Keratinocyte (primary cell): ENCODE data around the gene NT5M. TPM values are rescaled to one million over a fixed set of nuclear protein-coding genes. Genes with fewer than 3 reads are reported as not detected.

Experiments
- DNase-seq: peaks from one replicate; pipeline ENCODE4 v3.0.0-alpha.2; 2011; ENCODE audit warnings: low read depth, missing footprints, low spot score
- FAIRE-seq: peaks from 2 replicates; lab custom pipeline; 2011; peaks lifted over from hg19 to GRCh38; lab: Jason Lieb, UNC
- H2AFZ ChIP-seq: 2 replicates; pipeline ENCODE4 v1.6.0; 2012; ENCODE audit warnings: low read length, control low read depth, inconsistent platforms; ENCODE audit not compliant: control insufficient read depth
- H3K27ac ChIP-seq: 2 replicates; pipeline ENCODE4 v1.5.1; 2011; ENCODE audit warnings: low read length; ENCODE audit not compliant: control insufficient read depth, insufficient read depth
- H3K27me3 ChIP-seq: 3 replicates; pipeline ENCODE4 v1.6.0; 2011; ENCODE audit warnings: low read length; ENCODE audit not compliant: control insufficient read depth, insufficient read depth; ENCODE audit errors: extremely low read depth
- H3K36me3 ChIP-seq, 2 experiments: 2 replicates in 1 of 2; 3 replicates in 1 of 2; pipeline ENCODE4 v1.5.1; 2011; ENCODE audit warnings: low read length in 2 of 2, mild to moderate bottlenecking in 1 of 2; ENCODE audit not compliant: control insufficient read depth in 2 of 2, insufficient read depth in 2 of 2; ENCODE audit errors: extremely low read depth in 1 of 2
- H3K4me1 ChIP-seq: 3 replicates; pipeline ENCODE4 v1.5.1; 2011; ENCODE audit warnings: low read length; ENCODE audit not compliant: control insufficient read depth, insufficient read depth; ENCODE audit errors: extremely low read depth
- H3K4me2 ChIP-seq: 3 replicates; pipeline ENCODE4 v1.6.0; 2011; ENCODE audit warnings: low read depth, low read length; ENCODE audit not compliant: control insufficient read depth, insufficient read depth; ENCODE audit errors: extremely low read depth
- H3K4me3 ChIP-seq, 3 experiments: fragments of 200-600 bp in 1 of 3; sonication (generic) in 1 of 3; 2 replicates in 2 of 3; 3 replicates in 1 of 3; pipeline ENCODE4 v1.5.1; 2011 to 2016; ENCODE audit warnings: low read length in 3 of 3, mild to moderate bottlenecking in 3 of 3, control low read depth in 2 of 3, inconsistent platforms in 1 of 3, low read depth in 1 of 3, mixed read lengths in 1 of 3, mixed run types in 1 of 3, moderate library complexity in 1 of 3; ENCODE audit not compliant: control insufficient read depth in 2 of 3, insufficient read depth in 2 of 3; ENCODE audit errors: extremely low read depth in 1 of 3
- H3K79me2 ChIP-seq: 2 replicates; pipeline ENCODE4 v1.6.0; 2012; ENCODE audit warnings: low read length; ENCODE audit not compliant: control insufficient read depth, insufficient read depth
- H3K9ac ChIP-seq: 3 replicates; pipeline ENCODE4 v1.6.0; 2011; ENCODE audit warnings: low read length; ENCODE audit not compliant: control insufficient read depth, insufficient read depth; ENCODE audit errors: extremely low read depth
- H3K9me1 ChIP-seq: 3 replicates; pipeline ENCODE4 v1.6.0; 2011; ENCODE audit warnings: low read length; ENCODE audit not compliant: control insufficient read depth, insufficient read depth; ENCODE audit errors: extremely low read depth
- H3K9me3 ChIP-seq: 2 replicates; pipeline ENCODE4 v1.5.1; 2012; ENCODE audit warnings: low read depth, low read length; ENCODE audit not compliant: control insufficient read depth
- H4K20me1 ChIP-seq: 3 replicates; pipeline ENCODE4 v1.6.0; 2011; ENCODE audit warnings: low read length; ENCODE audit not compliant: control insufficient read depth, insufficient read depth; ENCODE audit errors: extremely low read depth
- EZH2 ChIP-seq: IDR thresholded peaks from one replicate; pipeline ENCODE4 v1.6.1; 2012; ENCODE audit warnings: inconsistent platforms, mild to moderate bottlenecking, low read length, moderate library complexity
- dilution Hi-C: fragments of 300-500 bp; cut with MboI; formaldehyde crosslinking; loops from one replicate; pipeline ENCODE4 v1.7.0; 2020; ENCODE audit warnings: low sequenced_read_pairs; ENCODE audit not compliant: extremely low pct_ligation_motif_present
- polyA plus RNA-seq, 5 experiments: library from polyadenylated mRNA; depleted of rRNA in 3 of 5; stranded (reverse) in 3 of 5; stranded (forward) in 1 of 5; unstranded in 1 of 5; fragments of >200 nt; gene quantifications; 1 replicate in 1 of 5; 2 replicates in 3 of 5; 3 replicates in 1 of 5; pipeline versions ENCODE4 v1.2.1 to v1.2.3, GENCODE V29; 2011 to 2012; ENCODE audit warnings: missing spikeins in 2 of 5, low read depth in 1 of 5, low replicate concordance in 1 of 5
- TF ChIP-seq, protein P1 (sequence below), 3 experiments: IDR thresholded peaks in 1 of 3; conservative IDR thresholded peaks in 1 of 3; optimal IDR thresholded peaks in 1 of 3; 2 replicates in 2 of 3; 3 replicates in 1 of 3; pipeline versions ENCODE3 to v1.5.1; 2011; ENCODE audit warnings: low read length in 3 of 3, mild to moderate bottlenecking in 3 of 3, moderate library complexity in 2 of 3, control low read depth in 1 of 3, inconsistent platforms in 1 of 3; ENCODE audit not compliant: insufficient read depth in 2 of 3; ENCODE audit errors: extremely low read depth in 1 of 3

NT5M gene
- polyA plus RNA-seq, 1 donor (not counting 4 experiments of a cell fraction or from before 2014, with no cell fraction given), result 0.16 TPM

DNA sequence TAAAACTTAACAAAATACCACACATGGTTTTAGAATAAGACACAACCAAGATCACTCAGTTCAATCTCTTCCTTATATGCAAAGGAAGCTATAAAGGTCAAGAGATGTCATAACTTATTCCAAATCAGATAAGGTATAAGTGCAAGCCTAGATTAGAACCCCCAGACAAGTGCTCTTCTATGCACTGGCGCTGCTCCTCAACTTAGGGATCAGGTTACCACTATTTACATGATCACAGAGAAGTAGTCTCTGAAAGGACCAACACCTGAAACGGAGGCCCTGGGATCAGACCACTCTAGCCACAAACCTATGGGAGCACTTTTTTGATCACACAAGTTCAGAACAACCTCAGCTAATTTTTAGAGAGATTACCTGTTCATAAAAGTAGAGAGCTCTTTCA, 38.7 kb upstream of the NT5M start:
- DNase-seq, result no peak
- TF ChIP-seq, protein P1, sequence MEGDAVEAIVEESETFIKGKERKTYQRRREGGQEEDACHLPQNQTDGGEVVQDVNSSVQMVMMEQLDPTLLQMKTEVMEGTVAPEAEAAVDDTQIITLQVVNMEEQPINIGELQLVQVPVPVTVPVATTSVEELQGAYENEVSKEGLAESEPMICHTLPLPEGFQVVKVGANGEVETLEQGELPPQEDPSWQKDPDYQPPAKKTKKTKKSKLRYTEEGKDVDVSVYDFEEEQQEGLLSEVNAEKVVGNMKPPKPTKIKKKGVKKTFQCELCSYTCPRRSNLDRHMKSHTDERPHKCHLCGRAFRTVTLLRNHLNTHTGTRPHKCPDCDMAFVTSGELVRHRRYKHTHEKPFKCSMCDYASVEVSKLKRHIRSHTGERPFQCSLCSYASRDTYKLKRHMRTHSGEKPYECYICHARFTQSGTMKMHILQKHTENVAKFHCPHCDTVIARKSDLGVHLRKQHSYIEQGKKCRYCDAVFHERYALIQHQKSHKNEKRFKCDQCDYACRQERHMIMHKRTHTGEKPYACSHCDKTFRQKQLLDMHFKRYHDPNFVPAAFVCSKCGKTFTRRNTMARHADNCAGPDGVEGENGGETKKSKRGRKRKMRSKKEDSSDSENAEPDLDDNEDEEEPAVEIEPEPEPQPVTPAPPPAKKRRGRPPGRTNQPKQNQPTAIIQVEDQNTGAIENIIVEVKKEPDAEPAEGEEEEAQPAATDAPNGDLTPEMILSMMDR (optimal IDR thresholded peaks at IDR 0.05 in 1 of 3, IDR thresholded peaks at IDR 0.05 in 1 of 3, conservative IDR thresholded peaks at IDR 0.05 in 1 of 3; ENCODE audit: extremely low read depth in 1 of 3, insufficient read depth in 2 of 3, low read length in 3 of 3), result no peak
- TF ChIP-seq EZH2, result no peak
- Histone ChIP-seq H3K9ac (no peak overlapping the region), H3K9me1 (no peaks in the 10 kb centered on the region), H3K79me2 (no peaks in the 10 kb centered on the region), H3K9me3 (no peaks in the 10 kb centered on the region), H2AFZ (no peak overlapping the region), H3K4me2 (no peak overlapping the region), H3K27me3 (no peaks in the 10 kb centered on the region), H3K36me3 (peaks cover 13 to 16% of the 10 kb centered on the region in 2 experiments), H4K20me1 (no peaks in the 10 kb centered on the region), H3K27ac (no peak overlapping the region), H3K4me3 (no peak overlapping the region), H3K4me1 (no peaks in the 10 kb centered on the region)
- dilution Hi-C loops, result no loop called here
- no peak for FAIRE-seq

DNA sequence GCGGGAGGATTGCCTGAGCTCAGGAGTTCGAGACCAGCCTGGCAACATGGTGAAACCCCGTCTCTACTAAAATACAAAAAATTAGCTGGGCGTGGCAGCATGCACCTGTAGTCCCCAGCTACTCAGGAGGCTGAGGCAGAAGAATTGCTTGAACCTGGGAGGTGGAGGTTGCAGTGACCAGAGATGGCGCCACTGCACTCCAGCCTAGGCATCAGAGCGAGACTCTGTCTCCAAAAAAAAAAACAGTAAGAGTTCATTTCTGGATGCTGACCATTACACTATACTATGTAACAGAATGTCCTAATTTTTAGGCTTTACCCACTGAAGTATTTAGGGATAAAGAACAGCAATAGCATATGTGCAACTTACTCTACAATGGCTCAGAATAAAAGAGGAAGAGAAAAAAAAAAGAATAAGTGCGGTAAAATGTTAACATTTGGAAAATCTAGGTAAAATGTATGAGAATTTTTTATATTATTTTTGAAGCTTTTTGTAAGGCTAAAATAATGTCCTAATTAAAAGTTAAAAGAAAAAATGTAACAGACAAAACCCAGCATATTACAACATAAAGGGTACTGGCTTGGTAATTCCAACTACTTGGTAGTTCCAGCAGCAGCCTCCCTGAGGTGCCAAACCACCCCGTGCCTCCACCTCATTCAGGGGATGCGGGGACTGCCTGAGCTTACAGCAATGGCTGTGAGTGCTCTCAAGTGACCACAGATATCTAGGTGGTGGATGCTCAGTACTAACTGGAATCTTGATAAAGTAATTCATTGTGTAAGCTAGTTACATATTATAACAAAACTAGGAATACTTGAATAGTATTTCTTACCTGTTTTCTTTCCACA, 33.0 kb upstream of the NT5M start:
- no peak overlapping the region for H2AFZ ChIP-seq
- no peaks in the 10 kb centered on the region for H3K27me3 ChIP-seq
- H3K9me1 ChIP-seq, result no peaks in the 10 kb centered on the region
- FAIRE-seq (no peak), DNase-seq (no peak)
- H3K79me2 ChIP-seq, result peaks cover 19% of the 10 kb centered on the region
- H3K4me2 ChIP-seq, result no peak overlapping the region
- no peak overlapping the region for H3K9ac ChIP-seq
- peaks cover 12 to 19% of the 10 kb centered on the region in 2 experiments for H3K36me3 ChIP-seq
- TF ChIP-seq, protein P1 (optimal IDR thresholded peaks at IDR 0.05 in 1 of 3, IDR thresholded peaks at IDR 0.05 in 1 of 3, conservative IDR thresholded peaks at IDR 0.05 in 1 of 3; ENCODE audit: extremely low read depth in 1 of 3, insufficient read depth in 2 of 3, low read length in 3 of 3), result peak; percentile 4 to 39 (median 22)
- no peak for TF ChIP-seq EZH2
- no peaks in the 10 kb centered on the region for H3K4me1 ChIP-seq
- no peaks in the 10 kb centered on the region for H3K9me3 ChIP-seq
- no peak overlapping the region for H3K27ac ChIP-seq
- no peak overlapping the region for H3K4me3 ChIP-seq
- dilution Hi-C loops, result no loop called here
- H4K20me1 ChIP-seq, result no peaks in the 10 kb centered on the region
